Cortex of kidney (tissue), 1 donor: Measurements from ENCODE around the gene KLF2.
"Not testable (repeated sequence)": the region's sequence is repeated elsewhere in the genome, so short reads cannot be mapped to it uniquely, and the experiment has no call there.

Experiments used
- DNase-seq: peaks from one replicate; lab custom pipeline; 2025; lab: John Stamatoyannopoulos, UW

KLF2 gene

GRCh38 chr19:16338470-16339360 lies 14.1 kb downstream of the KLF2 start:
- DNase-seq: no peak

DNA sequence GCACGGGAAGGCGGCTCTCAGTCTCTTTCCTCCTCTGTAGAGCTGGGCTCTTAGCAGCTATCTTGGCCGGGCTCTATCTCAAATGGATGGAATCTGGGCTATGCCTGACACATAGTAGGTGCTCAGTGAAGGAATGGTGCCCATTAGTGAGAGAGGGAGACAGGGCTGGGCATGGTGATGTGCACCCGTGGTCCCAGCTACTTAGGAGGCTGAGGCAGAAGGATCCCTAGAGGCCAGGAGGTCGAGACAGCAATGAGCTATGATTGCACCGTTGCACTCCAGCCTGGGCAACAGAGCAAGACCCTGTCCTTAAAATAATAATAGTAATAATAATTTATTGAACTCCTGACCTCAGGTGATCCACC lies 14.7 kb downstream of the KLF2 start:
- DNase-seq: no peak

DNA sequence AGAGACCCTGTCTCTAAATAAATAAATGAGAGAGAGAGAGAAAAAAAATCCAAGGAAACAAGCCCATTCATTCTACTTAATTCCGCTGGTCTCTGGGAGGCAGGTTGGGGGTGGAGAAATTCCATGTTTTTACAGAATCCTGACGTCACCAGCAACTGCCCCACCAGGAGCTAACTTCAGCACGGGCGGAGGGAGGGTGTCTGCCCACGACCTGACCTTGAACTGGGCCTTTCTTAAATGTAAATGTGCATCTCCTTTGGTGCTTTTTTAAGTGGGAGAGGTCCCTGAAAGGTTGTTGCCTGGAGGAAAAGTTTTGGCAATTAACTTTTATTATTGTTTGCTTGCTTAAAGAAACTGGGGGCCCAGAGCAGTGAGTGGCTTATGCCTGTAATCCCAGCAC lies 15.5 kb downstream of the KLF2 start:
- DNase-seq: no peak

- DNase-seq: no peak
Measured at GRCh38 chr19:16340654-16341053, 16.0 kb downstream of the KLF2 start.

DNA sequence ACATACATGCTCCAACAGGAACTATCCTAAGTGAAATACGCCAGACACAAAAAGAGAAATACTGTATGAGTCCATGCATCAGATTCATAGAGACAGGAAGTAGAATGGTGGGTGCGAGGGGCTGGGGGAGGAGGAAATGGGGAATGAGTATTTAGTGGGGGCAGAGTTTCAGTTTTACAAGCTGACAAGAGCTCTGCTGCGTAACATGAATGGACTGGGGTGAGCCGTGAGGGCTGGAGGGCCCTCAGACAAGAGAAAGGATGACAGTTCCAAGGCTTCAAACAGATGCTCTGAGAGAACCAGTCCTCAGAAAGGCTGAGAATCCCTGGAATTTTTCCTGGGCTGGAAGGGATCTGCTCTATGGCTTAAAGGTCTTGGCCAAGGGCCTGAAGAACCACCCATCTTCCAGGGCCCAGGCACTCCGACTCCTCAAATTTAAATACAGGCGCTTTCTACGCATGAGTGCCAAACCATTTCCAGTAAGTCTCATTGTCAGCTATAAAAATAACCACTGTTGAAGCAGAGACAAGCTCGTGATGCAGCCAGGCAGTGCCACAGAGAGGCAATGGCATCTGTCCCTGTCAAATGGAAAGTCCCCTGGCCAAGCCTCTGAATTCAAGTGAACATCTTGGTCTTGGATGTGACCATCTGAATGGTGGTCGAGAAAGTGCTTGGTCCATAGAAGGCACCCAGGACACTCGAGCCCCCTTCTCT lies 17.5 kb downstream of the KLF2 start:
- no peak for DNase-seq

- DNase-seq: no peak
Measured at GRCh38 chr19:16343156-16343555, 18.5 kb downstream of the KLF2 start.

DNA sequence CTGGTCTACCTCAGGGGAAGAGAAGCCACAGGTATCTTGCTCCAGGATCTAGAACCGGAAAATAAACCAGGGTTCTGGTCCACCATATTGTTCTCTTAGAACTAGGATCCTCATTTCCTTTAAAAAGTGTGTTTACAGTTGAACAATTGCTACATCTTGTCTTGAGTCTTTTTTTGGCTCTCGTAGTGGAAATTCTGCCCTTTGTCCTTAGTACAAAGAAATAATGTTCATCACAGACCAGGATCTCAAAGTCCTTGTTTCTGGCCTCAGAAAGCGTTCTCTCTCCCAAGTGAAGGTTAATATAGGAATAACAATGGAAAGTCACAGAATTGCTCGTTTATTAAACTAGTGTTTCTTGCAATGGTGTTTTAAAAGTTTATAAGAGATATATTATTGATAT lies 20.8 kb downstream of the KLF2 start:
- no peak for DNase-seq

GRCh38 chr19:16347099-16347498 lies 22.5 kb downstream of the KLF2 start:
- not testable (repeated sequence) for DNase-seq

DNA sequence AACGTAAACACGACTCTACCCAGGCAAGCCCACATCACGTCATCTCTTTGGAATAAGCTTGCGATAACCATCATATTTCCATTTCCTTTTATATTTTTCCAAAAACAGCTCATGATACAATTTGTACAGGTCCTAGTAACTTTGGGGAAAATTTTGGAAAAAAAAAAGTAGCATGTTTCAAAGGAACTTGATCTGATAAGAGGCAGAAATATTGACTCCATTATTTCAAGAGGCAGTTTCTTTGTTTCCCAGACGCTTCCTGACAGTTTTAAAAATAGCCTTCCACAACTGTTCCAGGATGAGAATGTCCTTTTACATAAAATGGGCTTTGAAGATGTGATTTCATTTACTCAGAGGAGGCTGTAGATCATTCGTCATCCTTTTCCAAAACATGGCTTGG lies 23.1 kb downstream of the KLF2 start:
- no peak for DNase-seq

DNA sequence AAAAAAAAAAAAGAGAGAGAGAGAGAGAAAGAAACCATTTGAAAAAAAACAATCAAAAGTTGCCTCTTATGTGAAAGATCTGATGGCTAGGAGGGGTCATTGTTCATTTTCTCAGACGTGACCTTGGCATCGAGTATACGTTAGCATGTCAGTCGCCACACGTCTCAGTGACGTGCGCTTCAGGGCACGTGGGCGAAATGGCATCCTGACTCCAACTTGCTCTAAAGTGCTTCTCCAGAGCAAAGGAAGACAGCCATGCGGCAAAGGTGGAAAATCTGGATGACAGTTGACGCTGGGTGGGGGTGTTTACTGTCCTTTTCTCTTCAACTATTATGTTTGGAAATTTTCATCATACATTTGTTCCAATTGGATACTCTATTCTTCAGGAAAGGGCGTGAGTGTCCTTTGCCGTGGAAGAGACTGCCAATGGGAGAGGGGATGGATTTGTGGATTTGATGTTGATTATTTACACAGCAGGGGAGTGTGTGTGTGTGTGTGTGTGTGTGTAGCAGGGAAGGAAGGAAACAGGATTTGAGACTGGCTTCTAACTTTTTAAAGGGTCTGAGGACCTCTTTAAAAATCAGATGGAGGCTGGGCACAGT lies 25.0 kb downstream of the KLF2 start:
- no peak for DNase-seq

DNA sequence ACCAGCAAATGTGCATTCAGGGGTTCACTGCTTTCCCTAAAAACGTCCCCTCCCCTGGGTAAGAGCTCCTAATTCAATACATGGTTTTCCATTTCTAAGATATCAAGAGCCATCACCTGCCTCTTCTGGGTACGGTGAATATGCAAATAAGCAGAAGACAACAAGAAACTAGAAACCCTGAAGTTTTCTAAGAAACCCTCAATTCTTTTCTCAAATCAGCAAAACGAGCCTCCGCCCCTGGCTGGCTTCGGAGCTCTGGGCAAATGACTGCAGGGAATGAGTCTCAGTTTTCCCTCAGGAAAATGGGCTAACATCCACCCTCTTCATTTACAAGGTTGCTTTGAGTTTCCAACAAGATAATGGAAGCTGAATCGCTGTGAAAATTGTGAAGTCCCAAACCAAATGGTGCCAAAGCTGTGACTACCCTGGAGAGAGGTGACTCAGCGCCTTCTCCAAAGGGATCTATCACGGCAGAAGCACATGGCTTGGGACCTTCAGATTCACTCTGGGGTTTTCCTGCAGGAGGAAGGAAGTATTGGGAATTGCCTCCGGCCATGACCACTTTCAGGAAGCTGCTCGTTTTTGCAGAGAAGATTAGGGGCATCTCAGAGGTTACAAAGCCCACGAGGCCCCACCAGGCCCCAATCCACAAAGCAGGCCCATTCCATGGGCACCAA lies 26.6 kb downstream of the KLF2 start:
- DNase-seq: no peak

DNA sequence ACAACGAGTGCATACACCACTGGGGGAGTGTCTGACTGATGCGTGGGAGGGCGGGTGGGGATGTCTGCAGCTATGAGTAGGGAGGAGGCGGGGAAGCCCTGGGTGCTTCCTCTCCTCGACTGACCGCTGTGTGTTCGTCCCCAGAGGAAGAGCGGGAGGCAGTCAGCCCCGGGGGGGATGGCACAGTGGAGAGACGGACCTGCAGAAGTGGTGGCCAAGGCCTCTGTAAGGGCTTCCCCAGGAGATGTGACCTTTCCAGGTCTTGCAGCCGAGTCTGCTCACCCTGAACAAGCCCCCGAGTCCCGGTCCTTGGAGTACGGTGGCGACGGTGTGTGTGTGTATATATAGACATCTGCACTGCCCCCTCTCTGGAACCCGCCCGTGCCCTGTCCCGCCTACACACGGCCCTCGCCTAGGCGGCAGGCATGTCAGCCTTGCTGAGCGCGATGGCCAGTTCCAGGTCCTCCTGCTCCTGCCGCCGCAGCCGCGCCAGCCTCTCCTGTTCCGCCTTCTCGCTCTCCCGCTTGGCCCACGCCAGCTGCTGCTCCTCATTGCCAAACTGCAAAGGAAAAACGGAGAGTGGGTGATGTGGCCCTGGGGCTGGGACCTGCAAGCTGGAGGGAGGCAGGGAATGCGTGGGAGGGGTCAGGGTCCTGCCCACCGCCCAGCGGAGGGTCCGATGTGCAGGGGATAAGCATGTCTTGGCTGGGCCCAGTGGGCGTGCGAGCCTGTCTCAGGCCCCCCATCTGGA lies 30.8 kb downstream of the KLF2 start:
- no peak for DNase-seq

- DNase-seq: no peak
Measured at GRCh38 chr19:16358456-16358855, 33.8 kb downstream of the KLF2 start.

- no peak for DNase-seq
Measured at GRCh38 chr19:16359074-16359473, 34.4 kb downstream of the KLF2 start.

GRCh38 chr19:16359964-16360363 lies 35.3 kb downstream of the KLF2 start:
- DNase-seq: no peak

- no peak for DNase-seq
Measured at GRCh38 chr19:16360738-16361137, 36.1 kb downstream of the KLF2 start.

DNA sequence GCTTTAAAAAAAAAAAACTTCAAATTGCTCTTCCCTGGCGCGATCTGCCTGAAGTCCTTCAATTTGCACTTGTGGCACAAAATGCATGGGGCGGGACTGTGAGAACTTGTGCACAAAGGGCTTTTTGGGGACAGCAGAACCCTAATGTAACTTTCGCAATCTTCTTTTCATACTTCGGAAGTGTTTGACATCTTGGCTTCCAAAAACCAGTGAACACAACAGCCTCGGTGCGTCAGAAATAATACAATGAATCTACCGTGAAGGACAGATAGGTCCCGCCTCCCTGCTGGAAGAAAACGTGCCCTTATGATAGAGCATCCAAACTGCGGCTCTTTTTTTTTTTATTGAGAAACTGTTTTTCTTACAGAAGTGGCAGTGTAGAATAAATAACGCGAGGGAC lies 36.6 kb downstream of the KLF2 start:
- DNase-seq: no peak

- DNase-seq: no peak
Measured at GRCh38 chr19:16361926-16362325, 37.3 kb downstream of the KLF2 start.

DNA sequence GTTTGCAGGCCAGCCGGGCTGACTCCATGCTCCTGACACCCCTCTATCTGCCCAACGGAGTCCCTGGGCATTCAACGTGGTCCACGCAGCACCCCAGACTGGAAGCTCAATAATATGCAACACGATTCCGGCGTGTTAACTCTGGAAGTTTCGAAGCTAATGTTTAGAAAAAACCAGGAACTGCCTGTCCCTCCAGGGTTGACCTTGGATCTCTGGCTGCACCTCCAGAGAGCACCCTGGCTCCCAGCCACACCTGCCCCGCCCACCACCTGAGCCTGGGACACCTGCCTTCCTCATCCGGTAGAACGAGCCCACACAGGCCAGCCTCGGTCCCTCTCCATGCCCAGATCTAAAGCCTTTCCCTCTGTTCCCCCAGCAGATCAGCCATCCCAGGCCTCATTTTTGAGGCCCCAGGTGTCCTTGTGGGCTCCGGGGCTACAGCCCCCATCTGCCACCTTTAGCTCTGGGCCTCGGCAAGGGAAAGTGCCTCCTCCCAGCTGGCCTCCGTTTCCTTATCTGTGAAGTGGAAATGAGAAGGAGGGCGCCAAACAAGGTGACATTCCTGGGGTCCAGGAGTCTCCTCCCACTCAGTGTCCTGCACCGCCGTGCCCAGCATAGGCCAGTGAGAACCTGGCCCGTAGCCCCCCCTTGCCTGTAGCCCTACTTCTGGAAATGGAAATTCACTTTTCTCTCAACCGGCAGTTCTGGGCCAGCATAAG lies 38.7 kb downstream of the KLF2 start:
- DNase-seq: no peak

- no peak for DNase-seq
Measured at GRCh38 chr19:16363852-16364230, 39.2 kb downstream of the KLF2 start.

- no peak for DNase-seq
Measured at GRCh38 chr19:16364231-16364865, 39.7 kb downstream of the KLF2 start.
